NCI-H2081 (cell line): ENCODE measurements around the gene FAIM.
"Not testable (repeated sequence)": the region's sequence is repeated elsewhere in the genome, so short reads cannot be mapped to it uniquely, and the experiment has no call there.

Experiments used
- DNase-seq, 2 experiments: peaks; one replicate each; lab custom pipeline; 2025; lab: John Stamatoyannopoulos, UW

Gene FAIM

DNA sequence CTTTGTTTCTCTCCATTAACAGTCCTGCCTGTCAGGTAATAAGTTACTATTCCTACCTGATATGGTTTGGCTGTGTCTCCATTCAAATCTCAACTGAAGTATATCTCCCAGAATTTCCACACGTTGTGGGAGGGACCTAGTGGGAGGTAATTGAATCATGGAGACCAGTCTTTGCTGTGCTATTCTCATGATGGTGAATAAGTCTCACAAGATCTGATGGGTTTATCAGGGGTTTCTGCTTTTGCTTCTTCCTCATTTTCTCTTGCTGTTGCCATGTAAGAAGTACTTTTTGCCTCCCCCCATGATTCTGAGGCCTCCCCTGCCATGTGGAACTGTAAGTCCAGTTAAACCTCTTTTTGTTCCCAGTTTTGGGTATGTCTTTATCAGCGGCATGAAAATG, 6.9 kb upstream of the FAIM start:
- not testable (repeated sequence) for DNase-seq

GRCh38 chr3:138604106-138604595, 4.4 kb upstream of the FAIM start:
- DNase-seq: not testable (repeated sequence)

- no peak for DNase-seq
Observed at GRCh38 chr3:138609898-138610266, 1.3 kb downstream of the FAIM start.

DNA sequence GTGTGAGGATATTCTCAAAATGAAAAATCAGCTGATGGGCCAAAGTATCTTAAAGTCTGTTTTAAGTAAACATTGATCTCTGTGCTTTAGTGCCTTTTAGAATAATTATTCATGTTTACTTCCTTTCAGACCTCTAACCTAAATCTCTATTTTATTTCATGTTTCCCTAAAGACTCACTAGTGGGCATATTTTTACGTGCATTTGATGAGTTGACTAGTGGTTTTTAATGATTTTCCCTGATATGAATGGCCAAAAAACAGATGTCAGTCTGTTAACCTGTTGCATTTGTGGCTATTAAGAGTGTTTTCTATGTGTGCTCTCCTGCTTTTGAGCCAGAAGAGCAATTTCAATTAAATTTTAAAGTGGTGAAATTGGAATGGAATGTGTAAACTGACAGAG, 6.9 kb downstream of the FAIM start:
- DNase-seq: no peak

DNA sequence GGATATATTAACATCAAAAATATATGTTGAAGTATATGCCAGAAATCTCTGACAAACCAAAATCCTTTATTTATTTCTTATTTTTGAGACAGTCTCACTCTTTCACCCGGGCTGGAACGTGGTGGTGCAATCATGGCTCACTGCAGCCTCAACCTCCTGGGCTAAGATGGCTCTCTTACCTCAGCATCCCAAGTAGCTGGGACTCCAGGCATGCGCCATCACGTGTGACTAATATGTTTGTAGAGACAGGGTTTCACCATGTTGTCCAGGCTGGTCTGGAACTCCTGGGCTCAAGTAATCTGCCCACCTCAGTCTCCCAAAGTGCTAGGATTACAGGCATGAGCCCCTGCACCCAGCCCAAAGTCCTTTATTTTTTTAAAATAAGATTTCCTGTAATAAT, 11.9 kb downstream of the FAIM start:
- no peak for DNase-seq

DNA sequence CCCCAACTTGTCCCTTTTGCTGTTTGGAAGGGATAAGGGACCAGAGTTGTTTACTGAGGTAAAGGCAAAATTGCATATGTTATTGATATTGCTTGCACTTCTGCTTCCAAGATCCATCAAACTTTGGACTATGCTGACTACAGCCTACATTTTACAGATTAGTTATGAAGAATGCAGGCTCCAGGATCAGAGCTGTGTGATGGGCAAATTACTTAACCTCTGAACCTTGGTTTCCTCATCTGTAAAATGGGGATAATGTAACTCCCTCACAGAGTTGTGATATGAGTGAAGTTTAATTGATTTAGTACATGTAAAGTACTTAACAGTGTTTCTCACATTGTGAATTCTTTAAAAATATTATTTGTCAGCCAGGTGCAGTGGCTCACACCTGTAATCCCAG, 15.9 kb downstream of the FAIM start:
- no peak for DNase-seq

DNA sequence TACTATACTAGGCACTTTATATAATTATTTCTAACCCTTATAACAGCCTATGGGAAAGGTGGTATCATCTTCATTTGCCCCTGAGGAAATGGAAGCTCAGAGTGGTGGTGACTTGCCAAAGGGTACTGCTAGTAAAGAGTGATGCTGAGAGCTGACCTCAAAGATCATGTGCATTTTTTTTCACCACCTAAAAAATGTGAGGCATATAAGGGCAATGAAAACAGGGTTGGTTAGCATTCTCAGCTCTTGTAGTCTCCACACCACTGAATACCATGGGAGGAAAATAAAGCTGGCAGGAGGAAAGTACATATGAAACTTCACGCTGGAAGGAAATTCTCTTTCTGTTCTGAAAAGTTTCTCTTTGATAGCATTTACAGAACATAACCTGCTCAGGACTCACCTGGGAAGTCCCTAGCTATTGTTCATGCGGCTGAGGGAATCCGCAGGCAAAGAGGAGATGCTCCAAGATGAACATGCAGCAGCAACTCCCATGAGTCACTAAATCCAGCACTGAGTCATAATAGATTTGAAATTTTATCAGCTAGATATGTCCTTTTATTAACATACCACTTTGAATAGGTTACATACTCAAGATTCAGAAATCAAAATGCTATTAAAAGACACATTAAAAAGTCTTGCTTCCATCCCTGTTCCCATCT, 17.3 kb downstream of the FAIM start:
- DNase-seq: no peak

DNA sequence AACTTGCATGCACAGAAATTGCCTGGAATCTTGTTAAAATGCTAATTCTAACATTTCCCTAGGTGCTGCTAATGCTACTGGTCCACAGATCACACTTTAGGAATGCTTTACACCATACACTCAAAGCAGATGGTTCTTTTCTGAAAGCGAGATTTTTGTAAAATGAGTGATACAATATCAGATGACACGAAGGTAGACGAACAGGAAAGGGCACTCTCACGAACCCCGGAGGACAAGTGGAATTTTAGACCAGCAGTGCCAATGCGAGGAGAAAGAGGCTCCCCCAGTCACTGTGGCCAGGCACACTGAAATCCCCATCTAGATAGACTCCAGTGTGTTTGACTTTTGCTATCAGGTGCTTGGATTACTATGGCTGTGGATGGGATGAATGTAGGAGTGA, 21.0 kb downstream of the FAIM start:
- no peak for DNase-seq

- no peak for DNase-seq
Observed at GRCh38 chr3:138638641-138639040, 30.1 kb downstream of the FAIM start.

GRCh38 chr3:138640537-138640936, 32.0 kb downstream of the FAIM start:
- DNase-seq: no peak

GRCh38 chr3:138642226-138642926, 33.8 kb downstream of the FAIM start:
- DNase-seq: no peak

- no peak for DNase-seq
Observed at GRCh38 chr3:138642927-138643253, 34.3 kb downstream of the FAIM start.

DNA sequence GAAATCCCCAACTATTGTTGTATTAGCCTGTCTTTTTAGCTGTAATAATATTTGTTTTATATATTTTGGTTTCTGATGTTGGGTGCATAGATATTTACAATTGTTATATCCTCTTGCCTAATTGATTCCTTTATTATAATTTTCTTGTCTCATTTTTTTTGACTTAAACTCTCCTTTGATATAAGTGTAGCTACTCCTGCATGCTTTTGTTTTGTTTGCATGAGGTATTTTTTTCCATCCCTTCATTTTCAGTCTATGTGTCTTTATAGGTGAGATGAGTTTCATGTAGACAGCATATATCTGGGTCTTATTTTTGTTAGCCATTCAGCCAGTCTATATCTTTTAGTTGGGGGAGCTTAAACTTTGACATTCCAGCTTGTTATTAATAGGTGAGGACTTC, 37.4 kb downstream of the FAIM start:
- DNase-seq: no peak

DNA sequence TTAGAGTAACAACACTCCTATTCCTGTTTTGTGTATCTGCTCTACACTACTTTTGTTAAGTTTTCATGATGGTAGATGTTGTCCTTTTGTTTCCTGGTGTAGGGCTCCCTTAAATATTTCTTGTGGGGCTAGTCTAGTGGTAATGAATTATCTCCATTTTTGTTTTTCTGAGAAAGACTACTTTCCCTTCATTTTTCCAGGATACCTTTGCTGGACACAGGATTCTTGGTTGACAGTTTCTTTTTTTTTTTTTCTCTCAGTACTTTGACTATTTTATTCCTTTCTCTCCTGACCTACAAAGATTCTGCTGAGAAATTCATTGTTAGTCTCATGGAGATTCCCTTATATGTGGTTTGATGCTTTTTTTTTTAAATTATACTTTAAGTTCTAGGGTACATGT, 37.9 kb downstream of the FAIM start:
- DNase-seq: no peak

DNA sequence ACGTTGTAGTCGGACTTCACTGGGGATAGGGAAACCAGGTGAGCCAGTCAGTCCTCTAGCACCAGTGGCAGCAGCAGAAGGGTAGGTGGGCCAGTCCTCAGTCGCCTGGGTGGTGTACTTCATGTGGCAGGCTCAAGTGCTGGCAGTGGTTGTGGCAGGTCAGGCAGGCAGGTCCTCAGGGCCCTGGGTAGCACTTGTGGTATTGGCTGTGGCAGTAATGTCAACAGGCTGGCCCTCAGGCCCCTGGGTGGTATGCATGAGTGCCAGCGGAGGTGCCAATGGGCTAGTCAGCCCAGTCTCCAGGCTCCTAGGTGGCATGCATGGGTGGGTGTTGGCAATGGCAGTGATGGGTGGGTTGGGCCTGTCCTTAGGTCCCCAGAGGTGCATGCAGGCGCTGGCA, 40.6 kb downstream of the FAIM start:
- no peak for DNase-seq

GRCh38 chr3:138653567-138653966, 45.0 kb downstream of the FAIM start:
- DNase-seq: no peak

GRCh38 chr3:138657508-138657907, 48.9 kb downstream of the FAIM start:
- DNase-seq: no peak

DNA sequence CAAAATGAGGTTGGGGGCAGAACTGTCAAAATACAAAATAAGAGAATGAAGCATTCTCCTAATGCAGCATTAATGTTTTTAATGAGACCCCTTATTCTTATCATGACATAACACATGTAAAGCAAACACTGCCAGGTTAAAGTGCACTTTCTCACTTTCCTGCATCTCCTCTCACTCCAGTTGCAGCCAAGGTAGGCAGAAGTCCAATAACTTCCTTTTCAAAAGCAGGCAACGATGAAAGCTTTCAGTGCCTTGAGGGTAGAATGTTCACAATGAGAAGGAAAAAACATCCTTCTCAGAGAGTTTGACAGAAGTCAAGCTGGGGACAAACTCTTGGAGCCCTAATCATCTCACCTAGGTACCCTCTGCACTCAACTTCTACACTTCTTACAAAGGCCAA, 59.5 kb downstream of the FAIM start:
- no peak for DNase-seq

- DNase-seq: peak in 1 of 2 experiments; percentile 45
Observed at GRCh38 chr3:138670407-138670806, 61.8 kb downstream of the FAIM start.

DNA sequence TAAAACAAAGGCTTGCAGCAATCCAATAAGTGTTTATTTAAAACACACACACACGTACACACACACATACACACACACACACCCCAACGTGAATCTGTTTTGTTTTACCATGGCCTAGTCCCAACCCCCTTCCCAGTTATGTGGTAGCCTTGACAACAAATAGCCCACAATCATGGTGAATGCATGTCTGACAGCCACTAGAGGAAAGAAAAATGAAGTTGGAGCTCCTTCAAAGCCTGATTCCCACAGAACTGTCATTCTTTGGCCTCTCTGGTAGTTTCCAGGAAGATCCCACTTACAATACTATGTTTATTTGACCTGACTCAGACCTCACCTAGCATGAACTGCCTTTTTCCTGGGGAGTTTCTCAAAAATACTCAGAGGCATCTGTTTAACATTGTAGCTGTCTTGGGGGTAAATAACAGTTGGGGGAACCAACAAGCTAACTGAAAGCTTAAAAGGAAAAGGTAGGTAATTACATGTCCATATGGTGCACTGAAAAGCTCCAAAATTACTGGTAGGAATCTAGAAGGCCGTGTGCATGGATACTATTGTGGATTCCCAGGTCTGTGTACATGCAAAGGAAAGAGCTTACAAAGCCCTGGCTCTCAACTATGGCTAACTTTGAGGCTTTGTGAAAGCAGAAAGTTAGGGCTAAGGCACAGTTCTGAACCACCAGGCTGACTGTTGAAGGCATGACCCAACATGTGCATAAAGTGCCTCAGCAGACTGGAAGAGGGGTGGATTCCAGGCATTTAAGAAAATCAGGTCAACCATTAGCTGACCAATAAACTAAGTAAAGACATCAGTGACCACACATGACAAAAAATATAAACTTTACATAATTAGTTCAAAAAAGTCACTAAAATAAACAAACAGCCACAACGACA, 65.3 kb downstream of the FAIM start:
- DNase-seq: peak; percentile 53 to 72

GRCh38 chr3:138675393-138675792, 66.8 kb downstream of the FAIM start:
- DNase-seq: no peak

DNA sequence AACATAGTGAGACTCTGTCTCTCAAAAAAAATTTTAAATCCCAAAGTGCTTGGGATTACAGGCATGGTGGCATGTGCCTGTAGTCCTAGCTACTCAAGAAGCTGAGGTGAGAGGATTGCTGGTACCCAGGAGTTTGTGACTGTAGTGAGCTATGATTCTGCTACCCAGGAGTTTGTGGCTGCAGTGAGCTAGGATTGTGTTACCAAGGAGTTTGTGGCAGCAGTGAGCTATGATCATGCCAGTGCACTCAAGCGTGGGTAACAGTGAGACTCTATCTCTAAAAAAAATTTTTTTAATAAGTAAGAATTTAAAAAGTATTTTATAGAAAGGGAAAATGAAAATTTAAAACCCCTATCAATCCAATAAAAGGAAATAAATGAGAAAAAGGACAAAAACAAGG, 69.5 kb downstream of the FAIM start:
- no peak for DNase-seq

- no peak for DNase-seq
Observed at GRCh38 chr3:138678874-138679392, 70.4 kb downstream of the FAIM start.
